SK-N-SH treated with all-trans-retinoic acid at 6 μM for 48 hours (cell line): ENCODE results near the gene NRG4.

Experiments
- ATAC-seq: fragments of 200-7000 bp; cut with Tn5 transposase; 3 replicates; pipeline ENCODE4 v1.9.1; 2020; ENCODE audit warnings: mild to moderate bottlenecking, moderate library complexity
- ARNTL ChIP-seq: fragments of 450-650 bp; formaldehyde crosslinking; IDR thresholded peaks from 2 replicates; pipeline ENCODE4 v1.5.0; 2020; ENCODE audit warnings: low read depth, mild to moderate bottlenecking, moderate library complexity, borderline replicate concordance
- BACH2 ChIP-seq: fragments of 250-450 bp; sonication (Bioruptor Pico); IDR thresholded peaks from 2 replicates; pipeline ENCODE4 v1.9.0; 2021; ENCODE audit warnings: mild to moderate bottlenecking, borderline replicate concordance
- CSDC2 ChIP-seq: fragments of 250-450 bp; sonication (Bioruptor Pico); IDR thresholded peaks from 2 replicates; pipeline ENCODE4 v1.5.0; 2020; ENCODE audit warnings: mild to moderate bottlenecking, moderate library complexity
- ESRRG ChIP-seq: fragments of 250-450 bp; sonication (Bioruptor Pico); IDR thresholded peaks from 2 replicates; pipeline ENCODE4 v1.6.1; 2021; ENCODE audit warnings: mild to moderate bottlenecking
- GLIS3 ChIP-seq: fragments of 250-450 bp; sonication (Bioruptor Pico); IDR thresholded peaks from 2 replicates; pipeline ENCODE4 v1.5.0; 2020; ENCODE audit warnings: mild to moderate bottlenecking, moderate library complexity
- ISL1 ChIP-seq: fragments of 250-450 bp; sonication (Bioruptor Pico); IDR thresholded peaks from 2 replicates; pipeline ENCODE4 v2.1.2; 2022; ENCODE audit warnings: mild to moderate bottlenecking, moderate library complexity
- PPARA ChIP-seq: fragments of 250-450 bp; sonication (Bioruptor Pico); IDR thresholded peaks from 2 replicates; pipeline ENCODE4 v1.5.0; 2020; ENCODE audit warnings: mild to moderate bottlenecking, borderline replicate concordance
- RARB ChIP-seq: fragments of 250-450 bp; sonication (Bioruptor Pico); IDR thresholded peaks from 2 replicates; pipeline ENCODE4 v1.8.0; 2021; ENCODE audit warnings: mild to moderate bottlenecking, moderate library complexity
- SNAI2 ChIP-seq: fragments of 250-450 bp; sonication (Bioruptor Pico); IDR thresholded peaks from 2 replicates; pipeline ENCODE4 v1.5.0; 2020; ENCODE audit warnings: mild to moderate bottlenecking, moderate library complexity
- TCF4 ChIP-seq: fragments of 250-450 bp; sonication (Bioruptor Pico); IDR thresholded peaks from 2 replicates; pipeline ENCODE4 v1.8.0; 2021; ENCODE audit warnings: mild to moderate bottlenecking, moderate library complexity, borderline replicate concordance
- TOX ChIP-seq: fragments of 250-450 bp; sonication (Bioruptor Pico); IDR thresholded peaks from 2 replicates; pipeline ENCODE4 v1.8.0; 2021; ENCODE audit warnings: mild to moderate bottlenecking, moderate library complexity, borderline replicate concordance
- ZC3H10 ChIP-seq: fragments of 250-450 bp; sonication (Bioruptor Pico); IDR thresholded peaks from 2 replicates; pipeline ENCODE4 v1.5.1; 2021; ENCODE audit warnings: mild to moderate bottlenecking, moderate library complexity
- ZFP3 ChIP-seq: fragments of 250-450 bp; sonication (Bioruptor Pico); IDR thresholded peaks from 2 replicates; pipeline ENCODE4 v1.5.0; 2020; ENCODE audit warnings: mild to moderate bottlenecking, moderate library complexity
- ZFP30 ChIP-seq: fragments of 450-650 bp; formaldehyde crosslinking; IDR thresholded peaks from 2 replicates; pipeline ENCODE4 v1.5.0; 2022; ENCODE audit warnings: mild to moderate bottlenecking, moderate library complexity
- ZNF565 ChIP-seq: fragments of 450-650 bp; formaldehyde crosslinking; conservative IDR thresholded peaks from 2 replicates; pipeline ENCODE4 v1.5.0; 2020; ENCODE audit warnings: low read depth, mild to moderate bottlenecking, moderate library complexity
- ZNF70 ChIP-seq: fragments of 450-650 bp; formaldehyde crosslinking; IDR thresholded peaks from 2 replicates; pipeline ENCODE4 v1.5.0; 2020; ENCODE audit warnings: mild to moderate bottlenecking, moderate library complexity
- ZNF8 ChIP-seq: fragments of 450-650 bp; formaldehyde crosslinking; IDR thresholded peaks from 2 replicates; pipeline ENCODE4 v1.5.0; 2020; ENCODE audit warnings: mild to moderate bottlenecking, moderate library complexity
- TF ChIP-seq, protein P1 (sequence below): fragments of 250-450 bp; sonication (Bioruptor Pico); IDR thresholded peaks from 2 replicates; pipeline ENCODE4 v1.5.0; 2020; ENCODE audit warnings: mild to moderate bottlenecking, moderate library complexity
- TF ChIP-seq, protein P2 (sequence below): fragments of 250-450 bp; sonication (Bioruptor Pico); IDR thresholded peaks from 2 replicates; pipeline ENCODE4 v1.8.0; 2021; ENCODE audit warnings: low read depth, mild to moderate bottlenecking, moderate library complexity, borderline replicate concordance
- TF ChIP-seq, protein P3 (sequence below): fragments of 250-450 bp; sonication (Bioruptor Pico); IDR thresholded peaks from 2 replicates; pipeline ENCODE4 v1.8.0; 2020; ENCODE audit warnings: mild to moderate bottlenecking, moderate library complexity, borderline replicate concordance
- TF ChIP-seq, protein P4 (sequence below): fragments of 250-450 bp; sonication (Bioruptor Pico); IDR thresholded peaks from 2 replicates; pipeline ENCODE4 v1.5.1; 2020; ENCODE audit warnings: low read depth, mild to moderate bottlenecking, moderate library complexity

The NRG4 gene

DNA sequence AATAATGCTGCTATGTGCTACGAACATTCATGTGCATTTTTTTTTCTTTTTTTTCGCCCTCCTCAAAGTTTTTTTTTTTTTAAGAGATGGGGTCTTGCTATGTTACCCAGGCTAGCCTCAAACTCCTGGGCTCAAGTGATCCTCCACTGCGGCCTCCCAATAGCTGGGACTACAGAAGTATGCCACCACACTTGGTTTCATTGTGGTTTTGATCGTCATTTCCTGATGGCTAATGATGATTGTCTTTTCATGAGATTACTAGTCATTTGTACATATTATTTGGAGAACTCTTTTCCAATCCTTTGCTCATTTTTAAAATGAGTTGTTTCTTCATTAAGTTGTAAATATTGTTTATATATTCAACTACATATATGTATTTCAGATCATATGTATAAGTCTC is 59.7 kb downstream of the NRG4 start:
- ATAC-seq = no peak
- TF ChIP-seq, protein P1, sequence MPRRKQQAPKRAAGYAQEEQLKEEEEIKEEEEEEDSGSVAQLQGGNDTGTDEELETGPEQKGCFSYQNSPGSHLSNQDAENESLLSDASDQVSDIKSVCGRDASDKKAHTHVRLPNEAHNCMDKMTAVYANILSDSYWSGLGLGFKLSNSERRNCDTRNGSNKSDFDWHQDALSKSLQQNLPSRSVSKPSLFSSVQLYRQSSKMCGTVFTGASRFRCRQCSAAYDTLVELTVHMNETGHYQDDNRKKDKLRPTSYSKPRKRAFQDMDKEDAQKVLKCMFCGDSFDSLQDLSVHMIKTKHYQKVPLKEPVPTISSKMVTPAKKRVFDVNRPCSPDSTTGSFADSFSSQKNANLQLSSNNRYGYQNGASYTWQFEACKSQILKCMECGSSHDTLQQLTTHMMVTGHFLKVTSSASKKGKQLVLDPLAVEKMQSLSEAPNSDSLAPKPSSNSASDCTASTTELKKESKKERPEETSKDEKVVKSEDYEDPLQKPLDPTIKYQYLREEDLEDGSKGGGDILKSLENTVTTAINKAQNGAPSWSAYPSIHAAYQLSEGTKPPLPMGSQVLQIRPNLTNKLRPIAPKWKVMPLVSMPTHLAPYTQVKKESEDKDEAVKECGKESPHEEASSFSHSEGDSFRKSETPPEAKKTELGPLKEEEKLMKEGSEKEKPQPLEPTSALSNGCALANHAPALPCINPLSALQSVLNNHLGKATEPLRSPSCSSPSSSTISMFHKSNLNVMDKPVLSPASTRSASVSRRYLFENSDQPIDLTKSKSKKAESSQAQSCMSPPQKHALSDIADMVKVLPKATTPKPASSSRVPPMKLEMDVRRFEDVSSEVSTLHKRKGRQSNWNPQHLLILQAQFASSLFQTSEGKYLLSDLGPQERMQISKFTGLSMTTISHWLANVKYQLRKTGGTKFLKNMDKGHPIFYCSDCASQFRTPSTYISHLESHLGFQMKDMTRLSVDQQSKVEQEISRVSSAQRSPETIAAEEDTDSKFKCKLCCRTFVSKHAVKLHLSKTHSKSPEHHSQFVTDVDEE (CRISPR knock-in tag) = no peak
- TF ChIP-seq BACH2 (CRISPR knock-in tag) (no peak), SNAI2 (CRISPR knock-in tag) (no peak)
- TF ChIP-seq, protein P2, sequence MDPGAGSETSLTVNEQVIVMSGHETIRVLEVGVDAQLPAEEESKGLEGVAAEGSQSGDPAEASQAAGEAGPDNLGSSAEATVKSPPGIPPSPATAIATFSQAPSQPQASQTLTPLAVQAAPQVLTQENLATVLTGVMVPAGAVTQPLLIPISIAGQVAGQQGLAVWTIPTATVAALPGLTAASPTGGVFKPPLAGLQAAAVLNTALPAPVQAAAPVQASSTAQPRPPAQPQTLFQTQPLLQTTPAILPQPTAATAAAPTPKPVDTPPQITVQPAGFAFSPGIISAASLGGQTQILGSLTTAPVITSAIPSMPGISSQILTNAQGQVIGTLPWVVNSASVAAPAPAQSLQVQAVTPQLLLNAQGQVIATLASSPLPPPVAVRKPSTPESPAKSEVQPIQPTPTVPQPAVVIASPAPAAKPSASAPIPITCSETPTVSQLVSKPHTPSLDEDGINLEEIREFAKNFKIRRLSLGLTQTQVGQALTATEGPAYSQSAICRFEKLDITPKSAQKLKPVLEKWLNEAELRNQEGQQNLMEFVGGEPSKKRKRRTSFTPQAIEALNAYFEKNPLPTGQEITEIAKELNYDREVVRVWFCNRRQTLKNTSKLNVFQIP = no peak
- TF ChIP-seq, all 23 proteins: peak for 0

DNA sequence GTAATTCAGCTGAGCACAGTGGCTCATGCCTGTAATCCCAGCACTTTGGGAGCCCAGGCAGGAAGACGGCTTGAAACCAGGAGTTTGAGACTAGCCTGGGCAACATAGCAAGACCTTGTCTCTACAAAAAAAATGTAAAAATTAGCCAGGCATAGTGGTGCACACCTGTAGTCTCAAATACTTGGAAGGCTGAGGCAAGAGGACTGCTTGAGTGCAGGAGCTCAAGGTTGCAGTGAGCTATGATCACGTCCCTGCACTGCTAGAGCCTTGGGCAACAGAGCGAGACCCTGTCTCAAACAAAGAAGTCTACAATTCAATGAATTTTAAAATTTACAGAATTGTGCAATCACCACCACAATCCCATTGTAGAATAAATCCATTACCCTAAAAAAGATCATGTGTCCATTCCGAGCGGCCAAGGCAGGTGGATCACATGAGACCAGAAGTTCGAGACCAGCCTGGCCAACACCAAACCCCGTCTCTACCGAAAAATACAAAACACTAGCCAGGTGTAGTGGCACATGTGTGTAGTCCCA is 63.4 kb downstream of the NRG4 start:
- no peak for ATAC-seq
- TF ChIP-seq, protein P1 (CRISPR knock-in tag) = no peak
- TF ChIP-seq ISL1 (CRISPR knock-in tag) (no peak), TCF4 (CRISPR knock-in tag) (no peak), GLIS3 (CRISPR knock-in tag) (no peak), PPARA (CRISPR knock-in tag) (no peak), CSDC2 (no peak), ZC3H10 (CRISPR knock-in tag) (no peak), ZNF70 (CRISPR knock-in tag) (no peak), TOX (CRISPR knock-in tag) (no peak)
- TF ChIP-seq, protein P3, sequence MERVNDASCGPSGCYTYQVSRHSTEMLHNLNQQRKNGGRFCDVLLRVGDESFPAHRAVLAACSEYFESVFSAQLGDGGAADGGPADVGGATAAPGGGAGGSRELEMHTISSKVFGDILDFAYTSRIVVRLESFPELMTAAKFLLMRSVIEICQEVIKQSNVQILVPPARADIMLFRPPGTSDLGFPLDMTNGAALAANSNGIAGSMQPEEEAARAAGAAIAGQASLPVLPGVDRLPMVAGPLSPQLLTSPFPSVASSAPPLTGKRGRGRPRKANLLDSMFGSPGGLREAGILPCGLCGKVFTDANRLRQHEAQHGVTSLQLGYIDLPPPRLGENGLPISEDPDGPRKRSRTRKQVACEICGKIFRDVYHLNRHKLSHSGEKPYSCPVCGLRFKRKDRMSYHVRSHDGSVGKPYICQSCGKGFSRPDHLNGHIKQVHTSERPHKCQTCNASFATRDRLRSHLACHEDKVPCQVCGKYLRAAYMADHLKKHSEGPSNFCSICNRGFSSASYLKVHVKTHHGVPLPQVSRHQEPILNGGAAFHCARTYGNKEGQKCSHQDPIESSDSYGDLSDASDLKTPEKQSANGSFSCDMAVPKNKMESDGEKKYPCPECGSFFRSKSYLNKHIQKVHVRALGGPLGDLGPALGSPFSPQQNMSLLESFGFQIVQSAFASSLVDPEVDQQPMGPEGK (CRISPR knock-in tag) = no peak

DNA sequence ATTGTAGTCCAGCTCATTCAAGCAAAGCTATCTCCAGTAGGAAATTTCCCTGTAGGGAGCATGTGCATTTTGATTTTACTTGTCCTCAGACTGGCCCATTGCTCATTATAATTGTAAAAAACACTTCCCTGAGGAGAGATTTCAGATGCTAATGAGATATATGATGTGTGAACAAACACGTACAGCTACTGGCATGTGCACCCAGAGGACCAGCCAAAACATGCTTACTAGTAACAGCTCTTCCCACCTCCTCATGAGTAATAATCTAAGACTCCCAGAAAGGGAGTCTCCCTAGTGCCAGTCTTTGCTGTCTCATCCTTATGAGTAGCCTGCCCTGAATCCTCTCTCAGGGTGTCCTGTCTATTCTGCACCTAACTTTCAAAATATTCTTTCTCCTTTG is 65.1 kb downstream of the NRG4 start:
- no peak for ATAC-seq
- TF ChIP-seq, protein P4, sequence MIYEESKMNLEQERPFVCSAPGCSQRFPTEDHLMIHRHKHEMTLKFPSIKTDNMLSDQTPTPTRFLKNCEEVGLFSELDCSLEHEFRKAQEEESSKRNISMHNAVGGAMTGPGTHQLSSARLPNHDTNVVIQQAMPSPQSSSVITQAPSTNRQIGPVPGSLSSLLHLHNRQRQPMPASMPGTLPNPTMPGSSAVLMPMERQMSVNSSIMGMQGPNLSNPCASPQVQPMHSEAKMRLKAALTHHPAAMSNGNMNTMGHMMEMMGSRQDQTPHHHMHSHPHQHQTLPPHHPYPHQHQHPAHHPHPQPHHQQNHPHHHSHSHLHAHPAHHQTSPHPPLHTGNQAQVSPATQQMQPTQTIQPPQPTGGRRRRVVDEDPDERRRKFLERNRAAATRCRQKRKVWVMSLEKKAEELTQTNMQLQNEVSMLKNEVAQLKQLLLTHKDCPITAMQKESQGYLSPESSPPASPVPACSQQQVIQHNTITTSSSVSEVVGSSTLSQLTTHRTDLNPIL (CRISPR knock-in tag) = no peak
- TF ChIP-seq TCF4 (CRISPR knock-in tag) = no peak
- TF ChIP-seq ZNF565 (CRISPR knock-in tag) = no peak
- no peak for TF ChIP-seq TOX (CRISPR knock-in tag)
- no peak for TF ChIP-seq ARNTL
- no peak for TF ChIP-seq ZNF8 (CRISPR knock-in tag)
- TF ChIP-seq ESRRG = no peak
- no peak for TF ChIP-seq CSDC2
- no peak for TF ChIP-seq BACH2 (CRISPR knock-in tag)

DNA sequence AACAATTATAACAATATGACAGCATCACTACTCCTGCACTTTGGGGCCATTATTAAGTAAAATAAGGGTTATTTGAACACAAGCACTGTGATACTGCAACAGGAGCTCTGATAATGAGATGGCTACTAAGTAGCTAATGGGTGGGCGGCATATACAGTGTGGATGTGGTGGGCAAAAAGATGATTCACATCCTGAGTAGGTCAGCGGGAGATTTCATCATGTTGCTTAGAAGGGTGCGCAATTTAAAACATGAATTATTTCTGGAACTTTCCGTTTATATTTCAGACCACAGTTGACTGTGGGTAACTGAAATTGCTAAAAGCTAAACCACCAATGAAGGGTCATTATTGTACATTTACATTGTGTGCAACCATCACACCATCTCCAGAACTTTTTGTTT is 66.3 kb downstream of the NRG4 start:
- ATAC-seq = no peak
- TF ChIP-seq ARNTL (no peak), TCF4 (CRISPR knock-in tag) (no peak), ESRRG (no peak), ZFP30 (CRISPR knock-in tag) (no peak), RARB (CRISPR knock-in tag) (no peak), ZNF565 (CRISPR knock-in tag) (no peak), BACH2 (CRISPR knock-in tag) (no peak), ZFP3 (CRISPR knock-in tag) (no peak), PPARA (CRISPR knock-in tag) (no peak)
- TF ChIP-seq, protein P4 (CRISPR knock-in tag) = no peak
- TF ChIP-seq, protein P1 (CRISPR knock-in tag) = no peak
